PC-3 (cell line): Measurements from ENCODE around the gene UBA5.

Experiments
- CTCF ChIP-seq: fragments of 300-600 bp; sonication (generic); conservative IDR thresholded peaks from 2 replicates; pipeline ENCODE4 v1.5.1; 2017; ENCODE audit warnings: antibody characterized with exemption, low read depth, mild to moderate bottlenecking, low read length
- EZH2 ChIP-seq: fragments of 300-600 bp; sonication (generic); IDR thresholded peaks from one replicate; pipeline ENCODE4 v1.6.1; 2017; ENCODE audit warnings: antibody characterized with exemption, mild to moderate bottlenecking, low read length; ENCODE audit not compliant: unreplicated experiment
- EZH2phosphoT487 ChIP-seq: fragments of 300-600 bp; sonication (generic); IDR thresholded peaks from 2 replicates; pipeline ENCODE4 v1.6.1; 2018; ENCODE audit warnings: mild to moderate bottlenecking, antibody characterized with exemption, low read length, borderline replicate concordance

GRCh38 chr3:132709761-132710160, 49.6 kb downstream of the UBA5 start:
- no peak for TF ChIP-seq CTCF
- no peak for TF ChIP-seq EZH2
- no peak for TF ChIP-seq EZH2phosphoT487
